ENCODE measurements around the gene CEBPB.
"Not testable (repeated sequence)": the region's sequence is repeated elsewhere in the genome, so short reads cannot be mapped to it uniquely, and the experiment has no call there.

Gene CEBPB

GRCh38 chr20:50169329-50169823, 21.3 kb upstream of the CEBPB start:
- DNase-seq (ENCODE audit: low read depth in 2 of 2): peak; percentile 52 to 54

- no peak for DNase-seq (ENCODE audit: low read depth in 2 of 2)
Measured at GRCh38 chr20:50170549-50171220, 19.9 kb upstream of the CEBPB start.

- no peak for DNase-seq (ENCODE audit: low read depth in 2 of 2)
Measured at GRCh38 chr20:50172347-50173013, 18.1 kb upstream of the CEBPB start.

- DNase-seq (ENCODE audit: low read depth in 2 of 2): no peak
Measured at GRCh38 chr20:50174456-50174855, 16.2 kb upstream of the CEBPB start.

GRCh38 chr20:50175938-50176933, 14.4 kb upstream of the CEBPB start:
- DNase-seq (ENCODE audit: low read depth in 2 of 2): no peak

- not testable (repeated sequence) for DNase-seq (ENCODE audit: low read depth in 2 of 2)
Measured at GRCh38 chr20:50178672-50179071, 12.0 kb upstream of the CEBPB start.

GRCh38 chr20:50181344-50181743, 9.3 kb upstream of the CEBPB start:
- no peak for DNase-seq (ENCODE audit: low read depth in 2 of 2)

GRCh38 chr20:50182346-50182745, 8.3 kb upstream of the CEBPB start:
- no peak for DNase-seq (ENCODE audit: low read depth in 2 of 2)

GRCh38 chr20:50185426-50185825, 5.2 kb upstream of the CEBPB start:
- DNase-seq (ENCODE audit: low read depth in 2 of 2): no peak

- peak; percentile 68 to 71 for DNase-seq (ENCODE audit: low read depth in 2 of 2)
Measured at GRCh38 chr20:50186151-50186885, 4.3 kb upstream of the CEBPB start.

- DNase-seq (ENCODE audit: low read depth in 2 of 2): no peak
Measured at GRCh38 chr20:50186987-50187402, 3.6 kb upstream of the CEBPB start.

GRCh38 chr20:50187403-50188051, 3.1 kb upstream of the CEBPB start:
- no peak for DNase-seq (ENCODE audit: low read depth in 2 of 2)

GRCh38 chr20:50188287-50188688, 2.3 kb upstream of the CEBPB start:
- no peak for DNase-seq (ENCODE audit: low read depth in 2 of 2)

- no peak for DNase-seq (ENCODE audit: low read depth in 2 of 2)
Measured at GRCh38 chr20:50188879-50189680, 1.6 kb upstream of the CEBPB start.

- DNase-seq (ENCODE audit: low read depth in 2 of 2): no peak
Measured at GRCh38 chr20:50189681-50190250, 864 bp upstream of the CEBPB start.

- DNase-seq (ENCODE audit: low read depth in 2 of 2): peak; percentile 44 to 52
Measured at GRCh38 chr20:50191065-50191543, 474 bp downstream of the CEBPB start.

GRCh38 chr20:50191544-50192363, 1.1 kb downstream of the CEBPB start:
- DNase-seq (ENCODE audit: low read depth in 2 of 2): peak; percentile 26 to 35

GRCh38 chr20:50192364-50193198, 2.0 kb downstream of the CEBPB start:
- DNase-seq (ENCODE audit: low read depth in 2 of 2): peak; percentile 70 to 75
